Vagina (tissue), 2 donors: ENCODE measurements around the gene CD93.

Source experiments
- CTCF ChIP-seq, 3 experiments: fragments of 450-650 bp in 2 of 3; fragments of 200-600 bp in 1 of 3; sonication (generic) in 1 of 3; IDR thresholded peaks; one replicate each; pipeline ENCODE4 v1.5.1; 2017 to 2019; ENCODE audit warnings: antibody characterized with exemption in 3 of 3, mild to moderate bottlenecking in 2 of 3, moderate library complexity in 2 of 3
- POLR2A ChIP-seq, 2 donors: fragments of 450-650 bp; IDR thresholded peaks; one replicate each; pipeline ENCODE4 v1.6.1; 2017; ENCODE audit warnings: antibody characterized with exemption in 2 of 2, mild to moderate bottlenecking in 2 of 2, moderate library complexity in 2 of 2
- POLR2AphosphoS5 ChIP-seq, 2 donors: sonication (generic); formaldehyde crosslinking; IDR thresholded peaks; one replicate each; pipeline ENCODE4 v1.9.0; 2017; ENCODE audit warnings: antibody characterized with exemption in 2 of 2, mild to moderate bottlenecking in 2 of 2, low read depth in 1 of 2; ENCODE audit not compliant: insufficient read depth in 1 of 2

- no peak for TF ChIP-seq POLR2AphosphoS5 (IDR thresholded peaks at IDR 0.05; ENCODE audit: insufficient read depth in 1 of 2, low read depth in 1 of 2)
- TF ChIP-seq CTCF (IDR thresholded peaks at IDR 0.05), result no peak
- no peak for TF ChIP-seq POLR2A (IDR thresholded peaks at IDR 0.05)
These were observed 1.8 kb downstream of the CD93 start for GRCh38 chr20:23084282-23084844.
